ENCODE measurements around the gene KLHDC8A. TPM values are rescaled to one million over a fixed set of nuclear protein-coding genes. Genes with fewer than 3 reads are reported as not detected.

The KLHDC8A gene
- total and polyA plus RNA-seq, 2 of the 4 experiments (the other 2 are of a cell fraction): not detected

GRCh38 chr1:205351984-205352713 lies 4.6 kb downstream of the KLHDC8A start:
- Histone ChIP-seq H2BK5ac (ENCODE audit: low read depth, low read length, poor library complexity, severe bottlenecking) (no peak overlapping the region), H3K36me3 (ENCODE audit: control insufficient read depth, insufficient read depth, low read length) (no peaks in the 10 kb centered on the region), H2BK15ac (ENCODE audit: low read depth, low read length) (no peak overlapping the region), H3K27me3 (ENCODE audit: control insufficient read depth, insufficient read depth, low read length) (peaks cover 57% of the 10 kb centered on the region), H2BK120ac (ENCODE audit: low read depth, low read length) (no peak overlapping the region), H4K20me1 (ENCODE audit: insufficient read depth, low read length) (no peaks in the 10 kb centered on the region), H2AK5ac (ENCODE audit: low read depth, low read length) (no peak overlapping the region), H3K9me1 (ENCODE audit: insufficient read depth, low read length) (no peaks in the 10 kb centered on the region), H3K4me1 (ENCODE audit: control insufficient read depth, insufficient read depth, low read length) (no peaks in the 10 kb centered on the region; the same call in 1 of the 2 replicates), H3K9ac (ENCODE audit: low read depth, low read length) (no peak overlapping the region), H4K91ac (ENCODE audit: insufficient read depth, low read depth, low read length) (no peak overlapping the region), H3K23ac (ENCODE audit: low read depth, low read length) (no peak overlapping the region), H3K18ac (ENCODE audit: low read depth, low read length) (no peak overlapping the region), H3K79me1 (ENCODE audit: low read depth in 1 of 2, low read length in 2 of 2) (no peaks in the 10 kb centered on the region), H2AK9ac (replicated peaks; ENCODE audit: low read depth, low read length, poor library complexity) (no peak overlapping the region), H3K4ac (ENCODE audit: low read depth, low read length) (no peak overlapping the region), H3K14ac (replicated peaks; ENCODE audit: low read depth, low read length) (no peak overlapping the region), H2BK20ac (ENCODE audit: low read depth, low read length) (no peak overlapping the region), H3K9me3 (ENCODE audit: control insufficient read depth, insufficient read depth, low read length) (no peaks in the 10 kb centered on the region), H4K5ac (ENCODE audit: low read depth, low read length) (no peak overlapping the region), H3K4me3 (ENCODE audit: insufficient read depth, low read depth, low read length) (no peak overlapping the region), H3K4me2 (ENCODE audit: low read depth, low read length) (no peak overlapping the region), H2AFZ (replicated peaks; ENCODE audit: low read length, poor library complexity) (peak overlapping the region; percentile 22), H4K8ac (ENCODE audit: low read depth in 2 of 2, low read length in 2 of 2) (no peak overlapping the region), H3K56ac (ENCODE audit: extremely low read depth, insufficient read depth, low read length) (no peak overlapping the region), H3K27ac (ENCODE audit: insufficient read depth, low read length) (no peak overlapping the region)
- CTCF ChIA-PET: no interaction called here
- peak; percentile 31; the same call in 1 of the 2 replicates for ATAC-seq (ENCODE audit: low read depth)
- POLR2A ChIA-PET (ENCODE audit: unreplicated experiment): no interaction called here
- DNase-seq: peak; percentile 40
- intact Hi-C loops (cut with micrococcal nuclease): loop anchor here (10.0 kb wide), 1 partner anchor 303 kb away; no protein-coding TSS in a partner anchor
- in situ Hi-C loops (cut with MboI; ENCODE audit: low sequenced_read_pairs): loop anchor here (5.0 kb wide), 1 partner anchor 135 kb away; no protein-coding TSS in a partner anchor
- BruUV-seq (replicated peaks): no TSS peak
- no peak for TF ChIP-seq MXI1 (IDR thresholded peaks at IDR 0.05; ENCODE audit: borderline replicate concordance, low read depth, low read length)
- TF ChIP-seq FOS (IDR thresholded peaks at IDR 0.05; ENCODE audit: low read depth, low read length): no peak
- TF ChIP-seq CTCF (conservative IDR thresholded peaks at IDR 0.05; ENCODE audit: low read depth, low read length): no peak
- TF ChIP-seq ELK1 (IDR thresholded peaks at IDR 0.05; ENCODE audit: borderline replicate concordance, low read depth, low read length): no peak
- TF ChIP-seq MAFK (IDR thresholded peaks at IDR 0.05; ENCODE audit: low read depth, low read length): no peak
- no peak for TF ChIP-seq NFE2L2 (IDR thresholded peaks at IDR 0.05; ENCODE audit: low read depth, low read length)
- TF ChIP-seq POLR2A (IDR thresholded peaks at IDR 0.05; ENCODE audit: low read depth, low read length): no peak
- TF ChIP-seq MAZ (IDR thresholded peaks at IDR 0.05; ENCODE audit: borderline replicate concordance, low read depth, low read length): no peak
- no peak for TF ChIP-seq CEBPB (IDR thresholded peaks at IDR 0.05; ENCODE audit: low read depth, low read length)
- no peak for TF ChIP-seq SMC3 (IDR thresholded peaks at IDR 0.05; ENCODE audit: low read depth, low read length)
- no peak for TF ChIP-seq CHD1 (IDR thresholded peaks at IDR 0.05; ENCODE audit: low read depth, low read length)
- no peak for TF ChIP-seq USF2 (IDR thresholded peaks at IDR 0.05; ENCODE audit: low read depth, low read length)
- WGBS, 2 experiments (ENCODE audit: extremely low coverage in 2 of 2, insufficient read length in 1 of 2): 29% methylated on average over 3 of the region's 11 CpGs; no CpG with 5 or more reads in 1 of the 2 experiments
- dilution Hi-C loops (cut with HindIII; ENCODE audit: low sequenced_read_pairs, unreplicated experiment): no loop called here

All from IMR-90 (cell line).